ENCODE measurements around the gene EPHA6. TPM values are rescaled to one million over a fixed set of nuclear protein-coding genes. Genes with fewer than 3 reads are reported as not detected.
"Not testable (repeated sequence)": the region's sequence is repeated elsewhere in the genome, so short reads cannot be mapped to it uniquely, and the experiment has no call there.

Gene EPHA6
- polyA plus RNA-seq, 2 of the 4 experiments (the other 2 are of a cell fraction), result 0.08 TPM

- ATAC-seq (no peak), DNase-seq (ENCODE audit: low read depth in 1 of 2, low spot score in 1 of 2) (no peak)
- POLR2A ChIA-PET, result no interaction called here
Measured at GRCh38 chr3:97530691-97531090, 716.3 kb downstream of the EPHA6 start.

GRCh38 chr3:97547573-97547972 is 733.2 kb downstream of the EPHA6 start:
- H3K4me2 ChIP-seq; H3K4me1 ChIP-seq; DNase-seq (ENCODE audit: low read depth in 1 of 2, low spot score in 1 of 2); ATAC-seq; H3K4me3 ChIP-seq; CTCF ChIA-PET; POLR2A ChIA-PET; FAIRE-seq; H3K9me3 ChIP-seq; H3K27ac ChIP-seq: not testable (repeated sequence)
- 0% methylated on average over 6 of the region's 6 CpGs for WGBS (ENCODE audit: missing lambda C conversion rate)

More at GRCh38 chr3:97530691-97531090, 716.3 kb downstream of the EPHA6 start:
- TF ChIP-seq MAFK (IDR thresholded peaks at IDR 0.05; ENCODE audit: partially characterized antibody), result peak; percentile 92
- no peak for TF ChIP-seq RARB (CRISPR knock-in tag; IDR thresholded peaks at IDR 0.05)
- CTCF ChIA-PET, result no interaction called here
- Histone ChIP-seq H3K9me3 (no peaks in the 10 kb centered on the region), H3K4me1 (no peaks in the 10 kb centered on the region), H3K4me2 (no peak overlapping the region), H3K27ac (no peak overlapping the region), H3K4me3 (no peak overlapping the region)
- WGBS (ENCODE audit: missing lambda C conversion rate), result 2% methylated on average over 2 of the region's 2 CpGs
- no peak for FAIRE-seq

DNA sequence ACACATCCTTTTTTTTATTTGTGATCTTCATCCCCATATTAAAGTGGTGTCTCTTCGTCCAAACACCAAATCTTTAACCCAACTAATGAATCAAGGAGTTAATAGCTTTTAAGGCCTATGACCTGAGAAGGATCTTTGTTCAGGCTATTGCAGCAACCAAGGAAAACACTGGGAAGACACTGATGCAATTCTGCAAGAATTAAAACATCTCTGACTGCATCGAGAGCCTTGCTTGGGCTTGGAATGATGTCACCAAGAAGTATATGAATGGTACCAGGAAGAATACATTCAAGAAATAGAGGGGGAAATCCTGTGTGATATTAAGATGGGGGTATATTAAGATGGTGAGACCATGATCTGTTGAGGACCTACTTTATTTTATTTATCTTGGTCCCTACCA is 736.0 kb downstream of the EPHA6 start:
- POLR2A ChIA-PET, result no interaction called here
- DNase-seq (ENCODE audit: low read depth in 1 of 2, low spot score in 1 of 2) (no peak), ATAC-seq (no peak), FAIRE-seq (no peak)
- CTCF ChIA-PET, result no interaction called here
- Histone ChIP-seq H3K4me3 (no peak overlapping the region), H3K4me2 (no peak overlapping the region), H3K4me1 (no peaks in the 10 kb centered on the region), H3K9me3 (no peaks in the 10 kb centered on the region), H3K27ac (no peak overlapping the region)
- 2% methylated on average over 2 of the region's 2 CpGs for WGBS (ENCODE audit: missing lambda C conversion rate)
- TF ChIP-seq ZNF302 (CRISPR knock-in tag; IDR thresholded peaks at IDR 0.05), result no peak
- TF ChIP-seq PBX3 (IDR thresholded peaks at IDR 0.05), result no peak
- no peak for TF ChIP-seq KDM1A (IDR thresholded peaks at IDR 0.05; ENCODE audit: low read depth)
- TF ChIP-seq POLR2AphosphoS2 (conservative IDR thresholded peaks at IDR 0.05; ENCODE audit: low read length), result no peak
- TF ChIP-seq ZSCAN20 (CRISPR knock-in tag; IDR thresholded peaks at IDR 0.05), result no peak
- TF ChIP-seq MAX (IDR thresholded peaks at IDR 0.05), result no peak
- no peak for TF ChIP-seq EHF (CRISPR knock-in tag; IDR thresholded peaks at IDR 0.05)
- no peak for TF ChIP-seq RARB (CRISPR knock-in tag; IDR thresholded peaks at IDR 0.05)
- no peak for TF ChIP-seq RFX5 (IDR thresholded peaks at IDR 0.05)
- TF ChIP-seq MAFK (IDR thresholded peaks at IDR 0.05; ENCODE audit: partially characterized antibody), result no peak
- no peak for TF ChIP-seq POLR2A (IDR thresholded peaks at IDR 0.05; ENCODE audit: low read length)

DNA sequence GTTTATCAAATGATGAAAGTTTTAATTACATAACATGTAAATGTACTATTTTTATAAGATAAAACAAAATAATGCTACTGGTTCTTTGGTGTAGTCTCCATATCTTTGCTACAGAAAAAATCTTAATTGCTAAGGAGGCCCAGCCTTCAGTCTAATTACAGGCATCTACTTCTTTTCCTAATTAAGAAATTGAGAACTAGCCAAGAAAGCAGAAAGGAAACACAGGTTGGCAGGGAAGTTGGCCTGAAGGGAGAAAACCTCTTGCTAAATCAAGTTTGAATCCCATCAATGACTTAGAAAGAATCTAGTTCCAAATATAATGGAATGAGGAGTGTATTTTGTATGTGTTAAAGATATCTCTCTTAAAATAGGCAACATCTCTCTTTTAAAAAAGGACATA is 737.8 kb downstream of the EPHA6 start:
- ATAC-seq (no peak), FAIRE-seq (no peak), DNase-seq (ENCODE audit: low read depth in 1 of 2, low spot score in 1 of 2) (no peak)
- POLR2A ChIA-PET, result no interaction called here
- Histone ChIP-seq H3K4me3 (no peak overlapping the region), H3K4me2 (no peak overlapping the region), H3K9me3 (no peaks in the 10 kb centered on the region), H3K27ac (no peak overlapping the region), H3K4me1 (no peaks in the 10 kb centered on the region)
- TF ChIP-seq HEYL (CRISPR knock-in tag; IDR thresholded peaks at IDR 0.05) (no peak), FOSL2 (IDR thresholded peaks at IDR 0.05) (no peak), FOSL2 (CRISPR knock-in tag; IDR thresholded peaks at IDR 0.05) (no peak), CBX8 (IDR thresholded peaks at IDR 0.05) (no peak), NR3C1 (IDR thresholded peaks at IDR 0.05) (no peak), PHF8 (IDR thresholded peaks at IDR 0.05; ENCODE audit: borderline replicate concordance, low read depth) (no peak), ZNF302 (CRISPR knock-in tag; IDR thresholded peaks at IDR 0.05) (no peak), PBX3 (IDR thresholded peaks at IDR 0.05) (no peak), MAX (IDR thresholded peaks at IDR 0.05) (no peak), BCL3 (IDR thresholded peaks at IDR 0.05) (no peak), KDM1A (IDR thresholded peaks at IDR 0.05; ENCODE audit: low read depth) (no peak), JUN (IDR thresholded peaks at IDR 0.05) (no peak), BHLHE40 (IDR thresholded peaks at IDR 0.05; ENCODE audit: low read depth, low read length) (no peak), FOSB (CRISPR knock-in tag; IDR thresholded peaks at IDR 0.05) (no peak), GATA3 (IDR thresholded peaks at IDR 0.05; ENCODE audit: borderline replicate concordance) (no peak), MAZ (IDR thresholded peaks at IDR 0.05; ENCODE audit: borderline replicate concordance, low read depth, low read length) (no peak), CHD4 (IDR thresholded peaks at IDR 0.05; ENCODE audit: borderline replicate concordance) (no peak), EP300 (IDR thresholded peaks at IDR 0.05) (no peak), TFCP2L1 (CRISPR knock-in tag; IDR thresholded peaks at IDR 0.05) (no peak), JUNB (IDR thresholded peaks at IDR 0.05) (no peak), MYC (IDR thresholded peaks at IDR 0.05; ENCODE audit: borderline replicate concordance, low read length) (no peak)
- CTCF ChIA-PET, result no interaction called here

All from A549 (cell line).